Calu3 (cell line): ENCODE measurements around the gene CHST3. TPM values are rescaled to one million over a fixed set of nuclear protein-coding genes. Genes with fewer than 3 reads are reported as not detected.

Experiments used
- BruUV-seq: library from RNA; stranded (reverse); fragments of 400-500 nt; replicated peaks from 2 replicates; lab custom pipeline; 2021; lab: Mats Ljungman, UMichigan
- CTCF ChIA-PET: fragments of 300-600 bp; sonication (Branson Sonifier 250); formaldehyde crosslinking; loops from one replicate; lab custom pipeline; 2022; ENCODE audit warnings: antibody characterized with exemption; lab: Charles Lee
- DNase-seq: peaks from one replicate; pipeline ENCODE4 v3.0.0; 2022
- H3K27ac Mint-ChIP-seq: one replicate; pipeline ENCODE4 v1.8.0; 2022; ENCODE audit warnings: mixed read lengths; ENCODE audit not compliant: unreplicated experiment
- H3K27me3 Mint-ChIP-seq: one replicate; pipeline ENCODE4 v1.8.0; 2022; ENCODE audit warnings: mixed read lengths; ENCODE audit not compliant: unreplicated experiment
- H3K36me3 Mint-ChIP-seq: one replicate; pipeline ENCODE4 v1.8.0; 2022; ENCODE audit warnings: mild to moderate bottlenecking, moderate library complexity, mixed read lengths; ENCODE audit not compliant: insufficient read depth, unreplicated experiment
- H3K4me1 Mint-ChIP-seq: one replicate; pipeline ENCODE4 v1.8.0; 2022; ENCODE audit warnings: mild to moderate bottlenecking, low read depth, mixed read lengths; ENCODE audit not compliant: unreplicated experiment
- H3K4me3 Mint-ChIP-seq: one replicate; pipeline ENCODE4 v1.8.0; 2022; ENCODE audit warnings: mild to moderate bottlenecking, low read depth, moderate library complexity, mixed read lengths; ENCODE audit not compliant: unreplicated experiment
- H3K9me3 Mint-ChIP-seq: one replicate; pipeline ENCODE4 v1.8.0; 2022; ENCODE audit warnings: low read depth, mixed read lengths; ENCODE audit not compliant: unreplicated experiment
- CTCF ChIP-seq: fragments of 200-600 bp; IDR thresholded peaks from one replicate; pipeline ENCODE4 v1.8.0; 2022; ENCODE audit warnings: antibody characterized with exemption; ENCODE audit not compliant: unreplicated experiment
- intact Hi-C: fragments of 100-400 bp; cut with micrococcal nuclease; formaldehyde crosslinking; loops from one replicate; pipeline ENCODE4 v1.10.0; 2022; ENCODE audit not compliant: unreplicated experiment
- total RNA-seq: library from RNA; stranded (reverse); gene quantifications from 2 replicates; pipeline ENCODE4 v1.2.3, GENCODE V29; 2022

The CHST3 gene
- total RNA-seq, 1 experiment from 2014 or later: 32.4 TPM

GRCh38 chr10:72043016-72043834 is 79.0 kb downstream of the CHST3 start:
- BruUV-seq: no TSS peak
- CTCF ChIA-PET: interaction anchor here (0.7 to 1.8 kb wide), 4 partner anchors 9 to 147 kb away, joined by 3 to 6 read pairs (median 5); no protein-coding TSS in a partner anchor
- no peaks in the 10 kb centered on the region for H3K36me3 Mint-ChIP-seq
- H3K4me3 Mint-ChIP-seq: no peak overlapping the region
- no peak for TF ChIP-seq CTCF
- no peaks in the 10 kb centered on the region for H3K27me3 Mint-ChIP-seq
- no peak for DNase-seq
- peaks cover 3% of the 10 kb centered on the region for H3K4me1 Mint-ChIP-seq
- no peaks in the 10 kb centered on the region for H3K9me3 Mint-ChIP-seq
- intact Hi-C loops: no loop called here
- no peak overlapping the region for H3K27ac Mint-ChIP-seq

GRCh38 chr10:72044417-72045041 is 80.3 kb downstream of the CHST3 start:
- intact Hi-C loops: loop anchor here (1.0 to 5.0 kb wide), 2 partner anchors 53 to 88 kb away; no protein-coding TSS in a partner anchor
- H3K4me3 Mint-ChIP-seq: no peak overlapping the region
- TF ChIP-seq CTCF: peak; percentile 48
- no peak overlapping the region for H3K27ac Mint-ChIP-seq
- no peaks in the 10 kb centered on the region for H3K36me3 Mint-ChIP-seq
- peaks cover 4% of the 10 kb centered on the region for H3K9me3 Mint-ChIP-seq
- no peaks in the 10 kb centered on the region for H3K4me1 Mint-ChIP-seq
- H3K27me3 Mint-ChIP-seq: no peaks in the 10 kb centered on the region
- no TSS peak for BruUV-seq
- DNase-seq: peak; percentile 64
- CTCF ChIA-PET: interaction anchor here (0.7 to 1.8 kb wide), 7 partner anchors 9 to 431 kb away, joined by 3 to 7 read pairs (median 6); no protein-coding TSS in a partner anchor

- no peak overlapping the region for H3K27ac Mint-ChIP-seq
- DNase-seq: no peak
- BruUV-seq: no TSS peak
- peaks cover 4% of the 10 kb centered on the region for H3K9me3 Mint-ChIP-seq
- no peaks in the 10 kb centered on the region for H3K27me3 Mint-ChIP-seq
- no peak for TF ChIP-seq CTCF
- no peaks in the 10 kb centered on the region for H3K36me3 Mint-ChIP-seq
- CTCF ChIA-PET: interaction anchor here (0.9 to 1.1 kb wide), 2 partner anchors 118 to 163 kb away, joined by 4 to 6 read pairs; no protein-coding TSS in a partner anchor
- intact Hi-C loops: loop anchor here (5.0 kb wide), 1 partner anchor 52 kb away; no protein-coding TSS in a partner anchor
- H3K4me3 Mint-ChIP-seq: no peak overlapping the region
- no peaks in the 10 kb centered on the region for H3K4me1 Mint-ChIP-seq
Observed at GRCh38 chr10:72045586-72045985, 81.4 kb downstream of the CHST3 start.

GRCh38 chr10:72048450-72049124 is 84.4 kb downstream of the CHST3 start:
- Mint-ChIP-seq H3K4me3 (no peak overlapping the region), H3K9me3 (peaks cover 4% of the 10 kb centered on the region), H3K4me1 (no peaks in the 10 kb centered on the region), H3K36me3 (no peaks in the 10 kb centered on the region), H3K27ac (peak overlapping the region; percentile 13), H3K27me3 (no peaks in the 10 kb centered on the region)
- intact Hi-C loops: loop anchor here (1.0 to 5.0 kb wide), 7 partner anchors 49 to 288 kb away; partner anchors contain the start of gene CHST3
- peak; percentile 95 for DNase-seq
- no TSS peak for BruUV-seq
- TF ChIP-seq CTCF: peak; percentile 97
- CTCF ChIA-PET: interaction anchor here (0.5 to 3.6 kb wide), 56 partner anchors 10 to 402 kb away, joined by 3 to 82 read pairs (median 4); partner anchors contain the start of genes ASCC1, PSAP and SPOCK2
